Skeletal muscle cell (primary cell): ENCODE data around the gene SOX4.

Source experiments
- DNase-seq: peaks from one replicate; pipeline ENCODE4 v3.0.0-alpha.2; 2010; ENCODE audit warnings: low read depth
- H3K4me3 ChIP-seq: 2 replicates; pipeline ENCODE4 v1.5.1; 2011; ENCODE audit warnings: low read depth, mild to moderate bottlenecking, control low read depth, low read length, moderate library complexity

Gene SOX4

GRCh38 chr6:21609881-21610329, 16.4 kb downstream of the SOX4 start:
- DNase-seq: no peak
- no peak overlapping the region for H3K4me3 ChIP-seq

- no peak overlapping the region for H3K4me3 ChIP-seq
- no peak for DNase-seq
Measured at GRCh38 chr6:21610341-21610740, 16.8 kb downstream of the SOX4 start.

GRCh38 chr6:21611485-21611884, 17.9 kb downstream of the SOX4 start:
- no peak for DNase-seq
- H3K4me3 ChIP-seq: no peak overlapping the region

GRCh38 chr6:21612067-21612745, 18.7 kb downstream of the SOX4 start:
- DNase-seq: no peak
- no peak overlapping the region for H3K4me3 ChIP-seq

GRCh38 chr6:21613809-21614208, 20.3 kb downstream of the SOX4 start:
- no peak for DNase-seq
- H3K4me3 ChIP-seq: no peak overlapping the region

GRCh38 chr6:21614226-21614625, 20.7 kb downstream of the SOX4 start:
- DNase-seq: no peak

GRCh38 chr6:21615504-21615903, 22.0 kb downstream of the SOX4 start:
- no peak overlapping the region for H3K4me3 ChIP-seq
- DNase-seq: no peak

More at GRCh38 chr6:21614226-21614625, 20.7 kb downstream of the SOX4 start:
- no peak overlapping the region for H3K4me3 ChIP-seq

GRCh38 chr6:21616005-21616404, 22.5 kb downstream of the SOX4 start:
- DNase-seq: no peak
- no peak overlapping the region for H3K4me3 ChIP-seq

GRCh38 chr6:21625642-21626041, 32.1 kb downstream of the SOX4 start:
- no peak overlapping the region for H3K4me3 ChIP-seq
- no peak for DNase-seq

- DNase-seq: no peak
- H3K4me3 ChIP-seq: no peak overlapping the region
Measured at GRCh38 chr6:21626756-21627155, 33.2 kb downstream of the SOX4 start.

GRCh38 chr6:21628160-21628559, 34.6 kb downstream of the SOX4 start:
- no peak for DNase-seq
- no peak overlapping the region for H3K4me3 ChIP-seq

GRCh38 chr6:21633511-21634109, 40.1 kb downstream of the SOX4 start:
- DNase-seq: no peak
- no peak overlapping the region for H3K4me3 ChIP-seq

- H3K4me3 ChIP-seq: no peak overlapping the region
- peak; percentile 88 for DNase-seq
Measured at GRCh38 chr6:21634582-21634981, 41.0 kb downstream of the SOX4 start.

- DNase-seq: no peak
- H3K4me3 ChIP-seq: no peak overlapping the region
Measured at GRCh38 chr6:21636876-21637275, 43.3 kb downstream of the SOX4 start.

GRCh38 chr6:21639316-21639715, 45.8 kb downstream of the SOX4 start:
- DNase-seq: no peak
- H3K4me3 ChIP-seq: no peak overlapping the region
